ENCODE results near the gene PARD3.
"Not testable (repeated sequence)": the region's sequence is repeated elsewhere in the genome, so short reads cannot be mapped to it uniquely, and the experiment has no call there.

PARD3 gene

GRCh38 chr10:34644815-34645214 is 170.3 kb downstream of the PARD3 start:
- not testable (repeated sequence) for DNase-seq

- DNase-seq: no peak
Observed at GRCh38 chr10:34644224-34644623, 170.9 kb downstream of the PARD3 start.

- DNase-seq: no peak
Observed at GRCh38 chr10:34643620-34644019, 171.5 kb downstream of the PARD3 start.

GRCh38 chr10:34641913-34642558 is 173.1 kb downstream of the PARD3 start:
- DNase-seq: no peak

GRCh38 chr10:34641147-34641912 is 173.8 kb downstream of the PARD3 start:
- DNase-seq: no peak

- peak; percentile 50 for DNase-seq
Observed at GRCh38 chr10:34638406-34639054, 176.6 kb downstream of the PARD3 start.

- DNase-seq: peak; percentile 58
Observed at GRCh38 chr10:34637418-34637911, 177.6 kb downstream of the PARD3 start.

GRCh38 chr10:34635111-34635510 is 180.0 kb downstream of the PARD3 start:
- no peak for DNase-seq

- no peak for DNase-seq
Observed at GRCh38 chr10:34633374-34633773, 181.7 kb downstream of the PARD3 start.

GRCh38 chr10:34629084-34629483 is 186.0 kb downstream of the PARD3 start:
- DNase-seq: no peak

GRCh38 chr10:34628174-34628796 is 186.8 kb downstream of the PARD3 start:
- DNase-seq: no peak

- DNase-seq: no peak
Observed at GRCh38 chr10:34627741-34628140, 187.4 kb downstream of the PARD3 start.

GRCh38 chr10:34627331-34627730 is 187.8 kb downstream of the PARD3 start:
- no peak for DNase-seq

GRCh38 chr10:34626158-34626880 is 188.8 kb downstream of the PARD3 start:
- no peak for DNase-seq

- DNase-seq: no peak
Observed at GRCh38 chr10:34624323-34625153, 190.6 kb downstream of the PARD3 start.

- DNase-seq: no peak
Observed at GRCh38 chr10:34622945-34623344, 192.2 kb downstream of the PARD3 start.

- DNase-seq: no peak
Observed at GRCh38 chr10:34618611-34619010, 196.5 kb downstream of the PARD3 start.

GRCh38 chr10:34615770-34616169 is 199.3 kb downstream of the PARD3 start:
- DNase-seq: no peak

GRCh38 chr10:34613491-34613890 is 201.6 kb downstream of the PARD3 start:
- no peak for DNase-seq

- DNase-seq: no peak
Observed at GRCh38 chr10:34612938-34613337, 202.2 kb downstream of the PARD3 start.

GRCh38 chr10:34612446-34612845 is 202.7 kb downstream of the PARD3 start:
- no peak for DNase-seq

Data from SHP77 treated with DMSO at 0.1 percent for 48 hours (cell line).